Measurements from ENCODE around the gene TJP3. TPM values are rescaled to one million over a fixed set of nuclear protein-coding genes. Genes with fewer than 3 reads are reported as not detected.
A peak's percentile ranks its signal among the peaks of the same experiment; 100 is the strongest.

The TJP3 gene
- total RNA-seq, 1 donor from 2014 or later = 21.7 TPM

DNA sequence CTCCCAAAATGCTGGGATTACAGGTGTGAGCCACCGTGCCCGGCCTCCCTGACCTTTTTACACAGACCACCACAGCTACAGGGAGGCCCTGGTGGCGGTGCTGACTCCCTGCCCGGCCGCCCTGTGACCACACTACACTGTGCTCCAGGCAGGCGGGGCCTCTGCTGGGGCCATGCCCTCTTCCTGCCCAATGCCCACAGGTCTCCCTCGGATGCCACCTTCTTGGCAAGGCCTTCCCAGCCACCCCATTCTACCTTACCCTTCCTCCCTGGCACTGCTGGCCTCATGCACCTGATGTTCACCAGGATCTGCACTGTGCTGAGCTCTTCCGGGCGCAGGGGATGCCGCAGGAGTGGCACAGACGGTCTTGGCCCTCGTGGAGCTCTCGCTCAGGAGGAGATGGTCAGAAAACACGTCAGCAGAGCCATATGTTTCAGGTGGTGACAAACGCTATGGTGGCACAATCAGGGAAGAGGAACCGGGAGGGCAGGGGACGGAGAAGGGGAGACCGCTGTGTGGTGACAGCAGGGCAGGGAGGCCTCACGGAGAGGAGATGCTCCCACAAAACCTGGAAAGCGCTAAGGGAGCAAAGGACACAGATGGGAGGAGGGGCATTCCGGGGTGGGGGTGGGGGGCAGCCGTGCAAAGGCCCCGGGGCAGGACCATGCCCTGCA is 12.1 kb upstream of the TJP3 start:
- Mint-ChIP-seq H3K4me3 (no peak overlapping the region), H3K9me3 (no peaks in the 10 kb centered on the region), H3K27me3 (ENCODE audit: low read depth) (no peaks in the 10 kb centered on the region), H3K27ac (no peak overlapping the region), H3K4me1 (peaks cover 15% of the 10 kb centered on the region), H3K36me3 (peaks cover 10% of the 10 kb centered on the region)
- TF ChIP-seq, protein P1, sequence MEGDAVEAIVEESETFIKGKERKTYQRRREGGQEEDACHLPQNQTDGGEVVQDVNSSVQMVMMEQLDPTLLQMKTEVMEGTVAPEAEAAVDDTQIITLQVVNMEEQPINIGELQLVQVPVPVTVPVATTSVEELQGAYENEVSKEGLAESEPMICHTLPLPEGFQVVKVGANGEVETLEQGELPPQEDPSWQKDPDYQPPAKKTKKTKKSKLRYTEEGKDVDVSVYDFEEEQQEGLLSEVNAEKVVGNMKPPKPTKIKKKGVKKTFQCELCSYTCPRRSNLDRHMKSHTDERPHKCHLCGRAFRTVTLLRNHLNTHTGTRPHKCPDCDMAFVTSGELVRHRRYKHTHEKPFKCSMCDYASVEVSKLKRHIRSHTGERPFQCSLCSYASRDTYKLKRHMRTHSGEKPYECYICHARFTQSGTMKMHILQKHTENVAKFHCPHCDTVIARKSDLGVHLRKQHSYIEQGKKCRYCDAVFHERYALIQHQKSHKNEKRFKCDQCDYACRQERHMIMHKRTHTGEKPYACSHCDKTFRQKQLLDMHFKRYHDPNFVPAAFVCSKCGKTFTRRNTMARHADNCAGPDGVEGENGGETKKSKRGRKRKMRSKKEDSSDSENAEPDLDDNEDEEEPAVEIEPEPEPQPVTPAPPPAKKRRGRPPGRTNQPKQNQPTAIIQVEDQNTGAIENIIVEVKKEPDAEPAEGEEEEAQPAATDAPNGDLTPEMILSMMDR (IDR thresholded peaks at IDR 0.05; ENCODE audit: unreplicated experiment) = no peak
- DNase-seq (ENCODE audit: low spot score in 2 of 2, unreplicated experiment in 2 of 2) = no peak

DNA sequence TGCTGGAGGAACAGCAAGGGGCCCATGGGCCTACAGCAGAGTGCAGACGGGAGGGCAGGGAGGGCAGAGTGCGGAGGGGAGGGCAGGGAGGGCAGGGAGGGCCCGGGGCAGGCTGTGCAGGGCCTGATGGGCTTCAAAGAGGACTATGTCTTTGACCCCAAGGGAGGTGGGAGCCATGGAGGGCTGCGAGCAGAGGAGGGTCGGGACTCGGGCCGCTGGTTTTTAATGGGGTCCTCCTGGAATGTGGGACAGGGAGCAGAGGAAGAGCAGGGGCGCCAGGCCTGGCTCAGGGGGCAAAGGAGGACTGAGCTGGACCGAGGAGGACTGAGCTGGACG is 11.6 kb upstream of the TJP3 start:
- peaks cover 5% of the 10 kb centered on the region for H3K36me3 Mint-ChIP-seq
- TF ChIP-seq, protein P1 (IDR thresholded peaks at IDR 0.05; ENCODE audit: unreplicated experiment) = no peak
- H3K27ac Mint-ChIP-seq = no peak overlapping the region
- H3K4me1 Mint-ChIP-seq = peaks cover 15% of the 10 kb centered on the region
- no peak for DNase-seq (ENCODE audit: low spot score in 2 of 2, unreplicated experiment in 2 of 2)
- no peaks in the 10 kb centered on the region for H3K27me3 Mint-ChIP-seq (ENCODE audit: low read depth)
- H3K9me3 Mint-ChIP-seq = no peaks in the 10 kb centered on the region
- no peak overlapping the region for H3K4me3 Mint-ChIP-seq

DNA sequence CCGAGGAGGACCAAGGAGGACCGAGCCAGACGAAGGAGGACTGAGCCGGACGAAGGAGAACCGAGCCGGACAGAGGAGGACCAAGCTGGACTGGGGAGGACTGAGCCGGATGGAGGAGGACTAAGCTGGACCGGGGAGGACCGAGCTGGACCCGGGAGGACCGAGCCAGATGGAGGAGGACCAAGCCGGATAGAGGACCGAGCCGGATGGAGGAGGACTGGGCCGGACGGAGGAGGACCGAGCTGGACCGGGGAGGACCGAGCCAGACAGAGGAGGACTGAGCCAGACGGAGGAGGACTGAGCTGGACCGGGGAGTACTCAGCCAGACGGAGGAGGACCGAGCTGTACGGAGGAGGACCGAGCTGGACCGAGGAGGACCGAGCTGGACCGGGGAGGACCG is 11.1 kb upstream of the TJP3 start:
- Mint-ChIP-seq H3K27ac (no peak overlapping the region), H3K36me3 (peaks cover 5% of the 10 kb centered on the region), H3K4me1 (peaks cover 15% of the 10 kb centered on the region), H3K27me3 (ENCODE audit: low read depth) (no peaks in the 10 kb centered on the region), H3K4me3 (no peak overlapping the region), H3K9me3 (no peaks in the 10 kb centered on the region)
- TF ChIP-seq, protein P1 (IDR thresholded peaks at IDR 0.05; ENCODE audit: unreplicated experiment) = no peak
- no peak for DNase-seq (ENCODE audit: low spot score in 2 of 2, unreplicated experiment in 2 of 2)

DNA sequence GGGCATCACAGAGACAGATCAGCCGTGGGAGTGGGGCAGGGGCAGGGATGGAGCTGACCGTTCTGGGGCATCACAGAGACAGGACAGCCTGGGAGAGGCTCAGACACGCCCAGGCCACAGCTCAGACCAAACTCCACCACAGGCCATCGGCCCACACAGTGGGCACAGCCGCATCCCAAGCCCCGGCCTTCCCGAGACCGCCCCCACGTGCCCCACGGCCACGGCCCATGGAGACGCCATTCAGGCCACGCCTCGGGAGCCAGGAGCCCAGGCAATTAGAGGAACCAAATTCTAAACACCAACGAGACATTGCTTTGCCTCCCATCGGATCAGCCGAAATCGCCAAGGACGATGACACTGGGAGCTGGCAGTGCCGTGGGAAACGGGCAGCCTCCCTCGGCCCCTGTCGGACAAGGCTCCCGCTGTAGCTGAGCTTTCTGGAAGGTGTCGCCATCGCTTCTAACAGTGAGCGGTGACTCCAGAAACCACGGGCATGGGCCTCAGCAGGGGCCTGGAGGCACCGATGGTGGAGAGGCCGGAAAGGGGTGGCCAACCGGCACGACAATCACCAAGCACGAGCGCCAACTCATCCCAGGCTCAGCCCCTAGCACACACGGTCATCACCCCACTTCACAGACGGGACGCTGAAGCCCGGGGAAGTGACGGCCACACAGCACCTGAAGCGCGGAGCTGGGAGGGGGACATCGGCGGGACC is 10.4 kb upstream of the TJP3 start:
- Mint-ChIP-seq H3K27me3 (ENCODE audit: low read depth) (no peaks in the 10 kb centered on the region), H3K36me3 (peaks cover 2% of the 10 kb centered on the region), H3K4me1 (peaks cover 15% of the 10 kb centered on the region), H3K27ac (no peak overlapping the region), H3K9me3 (no peaks in the 10 kb centered on the region), H3K4me3 (peak overlapping the region; percentile 57)
- TF ChIP-seq, protein P1 (IDR thresholded peaks at IDR 0.05; ENCODE audit: unreplicated experiment) = no peak
- no peak for DNase-seq (ENCODE audit: low spot score in 2 of 2, unreplicated experiment in 2 of 2)

DNA sequence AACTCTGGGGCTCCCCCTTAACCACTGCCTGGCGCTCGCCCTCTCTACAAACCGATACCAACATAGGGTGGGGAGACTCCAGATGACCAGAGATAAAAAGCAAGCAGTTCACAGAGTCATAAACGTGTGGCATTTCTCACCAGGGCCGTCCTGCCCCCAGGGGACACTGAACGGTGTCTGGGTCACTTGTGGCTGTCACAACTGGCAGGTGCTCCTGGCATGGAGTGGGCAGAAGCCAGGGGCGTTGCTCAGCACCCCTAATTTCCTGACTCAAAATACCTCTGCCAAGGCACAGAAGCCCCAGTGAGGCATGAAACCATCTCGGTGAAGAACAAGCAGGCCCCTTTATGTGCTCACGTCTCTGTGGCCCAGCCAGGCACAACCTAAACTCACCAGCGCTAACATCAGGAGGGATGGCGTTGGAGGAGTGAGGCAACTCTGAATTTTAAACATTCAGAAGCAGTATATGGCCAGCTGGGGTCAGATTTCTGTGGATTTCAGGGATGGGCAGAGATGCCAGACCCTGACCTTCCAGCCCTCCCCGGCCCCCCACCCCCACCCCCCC is 9.7 kb upstream of the TJP3 start:
- Mint-ChIP-seq H3K4me3 (peak overlapping the region; percentile 57), H3K9me3 (no peaks in the 10 kb centered on the region), H3K36me3 (no peaks in the 10 kb centered on the region), H3K27ac (peak overlapping the region; percentile 39), H3K27me3 (ENCODE audit: low read depth) (no peaks in the 10 kb centered on the region), H3K4me1 (peaks cover 15% of the 10 kb centered on the region)
- TF ChIP-seq, protein P1 (IDR thresholded peaks at IDR 0.05; ENCODE audit: unreplicated experiment) = no peak
- DNase-seq (ENCODE audit: low spot score in 2 of 2, unreplicated experiment in 2 of 2) = no peak
